ENCODE measurements around the gene U2AF1L4. TPM values are rescaled to one million over a fixed set of nuclear protein-coding genes. Genes with fewer than 3 reads are reported as not detected.
"Not testable (repeated sequence)": the region's sequence is repeated elsewhere in the genome, so short reads cannot be mapped to it uniquely, and the experiment has no call there.

U2AF1L4 gene
- total and polyA plus RNA-seq, 7 experiments from 2014 or later, result 33.7 to 89.7 (median 70.1) TPM

GRCh38 chr19:35775298-35776101 is 30.3 kb upstream of the U2AF1L4 start, which contains the start of gene ARHGAP33:
Gene ARHGAP33, plus strand, starts transcription at chr19:35775564. Its CDS starts 95 bp downstream, at chr19:35775659.
- Mint-ChIP-seq H3K27me3 (no peaks in the 10 kb centered on the region), H3K27ac (peak within 1 kb of the TSS in 7 of 9 donors; percentile 12 to 88 (median 84)), H3K9me3 (peaks cover 0 to 2% (median 0%) of the 10 kb centered on the region in 11 donors), H3K4me1 (peaks cover 11 to 28% (median 18%) of the 10 kb centered on the region in 7 donors), H3K4me3 (peak within 1 kb of the TSS; percentile 77 to 94 (median 86)), H3K36me3 (peaks cover 0 to 11% (median 0%) of the 10 kb centered on the region in 5 donors)
- peak within 1 kb of the TSS; percentile 61 for H3K27ac ChIP-seq (ENCODE audit: low read depth, low read length)
- no peaks in the 10 kb centered on the region for H3K9me3 ChIP-seq (ENCODE audit: control insufficient read depth in 2 of 3, low read length in 3 of 3)
- peaks cover 0 to 6% of the 10 kb centered on the region in 2 donors for H3K4me1 ChIP-seq (ENCODE audit: control insufficient read depth in 2 of 2, insufficient read depth in 2 of 2, low read length in 2 of 2)
- DNase-seq (peak; percentile 96 to 99 (median 98)), ATAC-seq (peak; percentile 100)
- no peaks in the 10 kb centered on the region for H3K27me3 ChIP-seq (ENCODE audit: control insufficient read depth in 2 of 2, insufficient read depth in 2 of 2, low read length in 2 of 2)
- ChIA-PET CTCF (no interaction called here), POLR2A (no interaction called here)
- peaks cover 0 to 8% (median 0%) of the 10 kb centered on the region in 3 experiments for H3K36me3 ChIP-seq (ENCODE audit: control insufficient read depth in 2 of 3, insufficient read depth in 3 of 3, low read length in 3 of 3)
- intact Hi-C loops (cut with micrococcal nuclease), result loop anchor here (1.0 to 10.0 kb wide), 12 partner anchors 17 to 340 kb away; partner anchors contain the start of genes LIN37 (in 2 of the 2), PROSER3 (in 2 of the 2), THAP8 (in 2 of the 2) and WDR62 (in 2 of the 2)
- H3K4me3 ChIP-seq (ENCODE audit: low read length), result peak within 1 kb of the TSS; percentile 56

DNA sequence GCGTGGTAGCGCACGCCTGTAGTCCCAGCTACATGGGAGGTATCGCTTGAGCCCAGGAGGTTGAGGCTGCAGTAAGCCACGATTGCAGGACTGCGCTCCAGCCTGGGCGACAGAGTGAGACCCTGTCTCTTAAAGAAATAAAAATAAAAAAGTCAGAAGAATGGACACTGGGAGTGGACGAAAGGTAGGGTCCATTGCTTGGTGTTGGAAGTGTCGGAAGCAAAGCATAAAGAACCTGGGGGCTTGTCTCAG is 29.8 kb upstream of the U2AF1L4 start:
- Mint-ChIP-seq H3K27ac (peak overlapping the region in 5 of 9 donors; percentile 34 to 88 (median 84)), H3K4me3 (peak overlapping the region; percentile 77 to 89 (median 85)), H3K9me3 (peaks cover 0 to 2% (median 0%) of the 10 kb centered on the region in 11 donors), H3K27me3 (no peaks in the 10 kb centered on the region), H3K4me1 (peaks cover 11 to 28% (median 18%) of the 10 kb centered on the region in 7 donors), H3K36me3 (peaks cover 0 to 11% (median 0%) of the 10 kb centered on the region in 5 donors)
- peaks cover 0 to 8% (median 0%) of the 10 kb centered on the region in 3 experiments for H3K36me3 ChIP-seq (ENCODE audit: control insufficient read depth in 2 of 3, insufficient read depth in 3 of 3, low read length in 3 of 3)
- ATAC-seq (no peak), DNase-seq (no peak)
- peak overlapping the region; percentile 56 for H3K4me3 ChIP-seq (ENCODE audit: low read length)
- intact Hi-C loops (cut with micrococcal nuclease), result loop anchor here (1.0 to 10.0 kb wide), 12 partner anchors 17 to 340 kb away; partner anchors contain the start of genes LIN37 (in 2 of the 2), PROSER3 (in 2 of the 2), THAP8 (in 2 of the 2) and WDR62 (in 2 of the 2)
- ChIA-PET CTCF (no interaction called here), POLR2A (no interaction called here)
- H3K9me3 ChIP-seq (ENCODE audit: control insufficient read depth in 2 of 3, low read length in 3 of 3), result no peaks in the 10 kb centered on the region
- peaks cover 0 to 6% of the 10 kb centered on the region in 2 donors for H3K4me1 ChIP-seq (ENCODE audit: control insufficient read depth in 2 of 2, insufficient read depth in 2 of 2, low read length in 2 of 2)
- no peak overlapping the region for H3K27ac ChIP-seq (ENCODE audit: low read depth, low read length)
- H3K27me3 ChIP-seq (ENCODE audit: control insufficient read depth in 2 of 2, insufficient read depth in 2 of 2, low read length in 2 of 2), result no peaks in the 10 kb centered on the region

- Mint-ChIP-seq H3K27me3 (no peaks in the 10 kb centered on the region), H3K36me3 (peaks cover 0 to 11% (median 0%) of the 10 kb centered on the region in 5 donors), H3K4me3 (peak overlapping the region; percentile 77 to 89 (median 85)), H3K27ac (peak overlapping the region in 3 of 9 donors; percentile 36 to 68 (median 65)), H3K9me3 (peaks cover 0 to 2% (median 0%) of the 10 kb centered on the region in 11 donors), H3K4me1 (peaks cover 11 to 28% (median 18%) of the 10 kb centered on the region in 7 donors)
- ATAC-seq, result no peak
- Histone ChIP-seq H3K4me3 (ENCODE audit: low read length) (peak overlapping the region; percentile 56), H3K36me3 (ENCODE audit: control insufficient read depth in 2 of 3, insufficient read depth in 3 of 3, low read length in 3 of 3) (peaks cover 0 to 3% (median 0%) of the 10 kb centered on the region in 3 experiments), H3K4me1 (ENCODE audit: control insufficient read depth in 2 of 2, insufficient read depth in 2 of 2, low read length in 2 of 2) (peaks cover 0 to 6% of the 10 kb centered on the region in 2 donors), H3K9me3 (ENCODE audit: control insufficient read depth in 2 of 3, low read length in 3 of 3) (no peaks in the 10 kb centered on the region), H3K27ac (ENCODE audit: low read depth, low read length) (no peak overlapping the region), H3K27me3 (ENCODE audit: control insufficient read depth in 2 of 2, insufficient read depth in 2 of 2, low read length in 2 of 2) (no peaks in the 10 kb centered on the region)
- intact Hi-C loops (cut with micrococcal nuclease), result loop anchor here (1.0 to 10.0 kb wide), 12 partner anchors 16 to 341 kb away; partner anchors contain the start of genes LIN37 (in 2 of the 2), PROSER3 (in 2 of the 2), THAP8 (in 2 of the 2) and WDR62 (in 2 of the 2)
- no peak for DNase-seq
- ChIA-PET POLR2A (interaction anchor here (0.8 kb wide), 1 partner anchor 29 kb away, joined by 3 read pairs; the partner anchor contains the start of genes PSENEN and U2AF1L4), CTCF (no interaction called here)
Measured at GRCh38 chr19:35774274-35775045, 29.2 kb upstream of the U2AF1L4 start.

GRCh38 chr19:35773020-35773806 is 28.0 kb upstream of the U2AF1L4 start:
- no peaks in the 10 kb centered on the region for H3K27me3 ChIP-seq (ENCODE audit: control insufficient read depth in 2 of 2, insufficient read depth in 2 of 2, low read length in 2 of 2)
- Mint-ChIP-seq H3K27me3 (no peaks in the 10 kb centered on the region), H3K4me1 (peaks cover 11 to 23% (median 18%) of the 10 kb centered on the region in 7 donors), H3K4me3 (peak overlapping the region in 3 of 10 donors; percentile 0 to 30 (median 8)), H3K36me3 (peaks cover 0 to 11% (median 4%) of the 10 kb centered on the region in 5 donors), H3K9me3 (peaks cover 0 to 2% (median 0%) of the 10 kb centered on the region in 11 donors), H3K27ac (peak overlapping the region in 1 of 9 donors; percentile 46)
- ATAC-seq, result no peak
- H3K27ac ChIP-seq (ENCODE audit: low read depth, low read length), result no peak overlapping the region
- H3K4me3 ChIP-seq (ENCODE audit: low read length), result no peak overlapping the region
- ChIA-PET CTCF (interaction anchor here (0.7 kb wide), 1 partner anchor 285 kb away, joined by 3 read pairs; no protein-coding TSS in a partner anchor), POLR2A (no interaction called here)
- H3K9me3 ChIP-seq (ENCODE audit: control insufficient read depth in 2 of 3, low read length in 3 of 3), result no peaks in the 10 kb centered on the region
- DNase-seq, result no peak
- H3K4me1 ChIP-seq (ENCODE audit: control insufficient read depth in 2 of 2, insufficient read depth in 2 of 2, low read length in 2 of 2), result peaks cover 0 to 6% of the 10 kb centered on the region in 2 donors
- intact Hi-C loops (cut with micrococcal nuclease), result loop anchor here in 1 of 2 donors (10.0 kb wide), 1 partner anchor 282 kb away; the partner anchor contains the start of genes THAP8 and WDR62
- peaks cover 0 to 9% (median 0%) of the 10 kb centered on the region in 3 experiments for H3K36me3 ChIP-seq (ENCODE audit: control insufficient read depth in 2 of 3, insufficient read depth in 3 of 3, low read length in 3 of 3)

DNA sequence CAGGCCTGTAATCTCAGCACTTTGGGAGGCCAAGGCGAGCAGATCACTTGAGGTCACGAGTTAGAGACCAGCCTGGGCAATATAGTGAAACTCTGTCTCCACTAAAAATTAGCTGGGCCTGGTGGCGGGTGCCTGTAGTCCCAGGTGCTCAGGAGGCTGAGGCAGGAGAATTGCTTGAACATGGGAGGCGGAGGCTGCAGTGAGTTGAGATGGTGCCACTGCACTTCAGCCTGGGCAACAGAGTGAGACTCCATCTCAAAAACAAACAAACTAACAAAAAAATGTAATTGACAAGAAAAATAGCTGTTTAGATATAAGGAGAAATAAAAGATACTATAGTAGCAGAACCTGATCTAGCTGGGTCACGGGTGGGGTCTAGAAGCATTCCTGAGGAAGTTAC is 27.1 kb upstream of the U2AF1L4 start:
- ATAC-seq; H3K4me3 Mint-ChIP-seq; H3K27ac Mint-ChIP-seq; H3K4me3 ChIP-seq (ENCODE audit: low read length); H3K9me3 ChIP-seq (ENCODE audit: control insufficient read depth in 2 of 3, low read length in 3 of 3); CTCF ChIA-PET; H3K4me1 ChIP-seq (ENCODE audit: control insufficient read depth in 2 of 2, insufficient read depth in 2 of 2, low read length in 2 of 2); H3K27me3 ChIP-seq (ENCODE audit: control insufficient read depth in 2 of 2, insufficient read depth in 2 of 2, low read length in 2 of 2); H3K27ac ChIP-seq (ENCODE audit: low read depth, low read length); H3K27me3 Mint-ChIP-seq; H3K9me3 Mint-ChIP-seq; DNase-seq: not testable (repeated sequence)
- POLR2A ChIA-PET, result interaction anchor here (0.6 kb wide), 1 partner anchor 122 kb away, joined by 3 read pairs; no protein-coding TSS in a partner anchor
- intact Hi-C loops (cut with micrococcal nuclease), result loop anchor here in 1 of 2 donors (10.0 kb wide), 1 partner anchor 282 kb away; the partner anchor contains the start of genes THAP8 and WDR62
- Mint-ChIP-seq H3K36me3 (peaks cover 0 to 11% (median 4%) of the 10 kb centered on the region in 5 donors), H3K4me1 (peaks cover 11 to 23% (median 18%) of the 10 kb centered on the region in 7 donors)
- H3K36me3 ChIP-seq (ENCODE audit: control insufficient read depth in 2 of 3, insufficient read depth in 3 of 3, low read length in 3 of 3), result peaks cover 0 to 18% (median 0%) of the 10 kb centered on the region in 3 experiments

Data from naive thymus-derived CD4-positive, alpha-beta T cell (primary cell).